HG02678 (cell line): Measurements from ENCODE around the gene KCNH3.
"Not testable (repeated sequence)": the region's sequence is repeated elsewhere in the genome, so short reads cannot be mapped to it uniquely, and the experiment has no call there.

ENCODE experiments used
- ATAC-seq: cut with Tn5 transposase; IDR thresholded peaks from one replicate; pipeline ENCODE4 v1.9.1; 2021; ENCODE audit warnings: mild to moderate bottlenecking, moderate library complexity; ENCODE audit not compliant: unreplicated experiment

Gene KCNH3

GRCh38 chr12:49524660-49525324 lies 14.0 kb upstream of the KCNH3 start:
- no peak for ATAC-seq

GRCh38 chr12:49525942-49526341 lies 12.9 kb upstream of the KCNH3 start:
- no peak for ATAC-seq

GRCh38 chr12:49527361-49528130 lies 11.3 kb upstream of the KCNH3 start:
- no peak for ATAC-seq

GRCh38 chr12:49529414-49529813 lies 9.4 kb upstream of the KCNH3 start:
- no peak for ATAC-seq

- ATAC-seq = no peak
Observed at GRCh38 chr12:49531745-49532144, 7.1 kb upstream of the KCNH3 start.

- ATAC-seq = no peak
Observed at GRCh38 chr12:49533331-49533730, 5.5 kb upstream of the KCNH3 start.

GRCh38 chr12:49534122-49534521 lies 4.7 kb upstream of the KCNH3 start:
- ATAC-seq = not testable (repeated sequence)

GRCh38 chr12:49534731-49535278 lies 4.0 kb upstream of the KCNH3 start:
- no peak for ATAC-seq

- ATAC-seq = no peak
Observed at GRCh38 chr12:49535921-49536525, 2.8 kb upstream of the KCNH3 start.

- ATAC-seq = no peak
Observed at GRCh38 chr12:49536526-49537071, 2.2 kb upstream of the KCNH3 start.

- ATAC-seq = no peak
Observed at GRCh38 chr12:49537231-49537751, 1.5 kb upstream of the KCNH3 start.

- no peak for ATAC-seq
Observed at GRCh38 chr12:49537752-49538509, 899 bp upstream of the KCNH3 start.

- ATAC-seq = no peak
Observed at GRCh38 chr12:49539406-49540228, 787 bp downstream of the KCNH3 start.

GRCh38 chr12:49540229-49541139 lies 1.7 kb downstream of the KCNH3 start:
- no peak for ATAC-seq

- no peak for ATAC-seq
Observed at GRCh38 chr12:49541140-49541861, 2.5 kb downstream of the KCNH3 start.

- no peak for ATAC-seq
Observed at GRCh38 chr12:49541911-49542505, 3.2 kb downstream of the KCNH3 start.

- no peak for ATAC-seq
Observed at GRCh38 chr12:49542592-49543160, 3.8 kb downstream of the KCNH3 start.
